Subcutaneous abdominal adipose tissue (tissue), 5 donors: ENCODE measurements around the gene ZNF267.
"Not testable (repeated sequence)": the region's sequence is repeated elsewhere in the genome, so short reads cannot be mapped to it uniquely, and the experiment has no call there.

Experiments used
- H3K27ac ChIP-seq: one replicate; pipeline ENCODE4 v1.7.0; 2013; ENCODE audit warnings: low read depth, mild to moderate bottlenecking, inconsistent platforms, low read length, moderate library complexity
- H3K27me3 ChIP-seq, 5 donors: one replicate each; pipeline ENCODE4 v1.7.0; 2013; ENCODE audit warnings: low read length in 5 of 5, inconsistent platforms in 1 of 5; ENCODE audit not compliant: control insufficient read depth in 5 of 5, insufficient read depth in 4 of 5
- H3K36me3 ChIP-seq, 5 donors: one replicate each; pipeline ENCODE4 v1.7.0; 2013; ENCODE audit warnings: low read length in 5 of 5; ENCODE audit not compliant: control insufficient read depth in 5 of 5, insufficient read depth in 5 of 5
- H3K4me1 ChIP-seq, 5 donors: one replicate each; pipeline ENCODE4 v1.7.0; 2013; ENCODE audit warnings: low read length in 5 of 5, mild to moderate bottlenecking in 3 of 5, moderate library complexity in 1 of 5; ENCODE audit not compliant: control insufficient read depth in 5 of 5, insufficient read depth in 5 of 5
- H3K4me3 ChIP-seq, 5 donors: one replicate each; pipeline ENCODE4 v1.7.0; 2013; ENCODE audit warnings: low read length in 5 of 5, low read depth in 1 of 5
- H3K9ac ChIP-seq, 5 donors: one replicate each; pipeline ENCODE4 v1.7.0; 2013; ENCODE audit warnings: low read length in 5 of 5, mild to moderate bottlenecking in 4 of 5, moderate library complexity in 3 of 5
- H3K9me3 ChIP-seq, 5 donors: one replicate each; pipeline ENCODE4 v1.7.0; 2013; ENCODE audit warnings: low read length in 5 of 5; ENCODE audit not compliant: control insufficient read depth in 5 of 5
- donor health status: healthy.
- donor health status: healthy.
- donor health status: healthy.
- donor health status: healthy.
- donor health status: healthy.

ZNF267 gene

GRCh38 chr16:31877876-31878642 lies 4.5 kb downstream of the ZNF267 start:
- no peaks in the 10 kb centered on the region for H3K9me3 ChIP-seq
- H3K36me3 ChIP-seq: peaks cover 0 to 9% (median 5%) of the 10 kb centered on the region in 5 donors
- H3K27ac ChIP-seq: peak overlapping the region; percentile 61
- no peak overlapping the region for H3K4me3 ChIP-seq
- H3K27me3 ChIP-seq: no peaks in the 10 kb centered on the region
- no peak overlapping the region for H3K9ac ChIP-seq
- H3K4me1 ChIP-seq: peaks cover 0 to 63% (median 40%) of the 10 kb centered on the region in 5 donors

GRCh38 chr16:31879937-31880321 lies 6.3 kb downstream of the ZNF267 start:
- peaks cover 0 to 50% (median 28%) of the 10 kb centered on the region in 5 donors for H3K4me1 ChIP-seq

GRCh38 chr16:31880322-31880979 lies 6.8 kb downstream of the ZNF267 start:
- peaks cover 0 to 15% (median 10%) of the 10 kb centered on the region in 5 donors for H3K36me3 ChIP-seq
- peaks cover 0 to 45% (median 23%) of the 10 kb centered on the region in 5 donors for H3K4me1 ChIP-seq
- no peaks in the 10 kb centered on the region for H3K9me3 ChIP-seq
- H3K9ac ChIP-seq: no peak overlapping the region
- peak overlapping the region in 1 of 5 donors; percentile 17 for H3K4me3 ChIP-seq
- peak overlapping the region; percentile 55 for H3K27ac ChIP-seq
- H3K27me3 ChIP-seq: no peaks in the 10 kb centered on the region

More at GRCh38 chr16:31879937-31880321, 6.3 kb downstream of the ZNF267 start:
- H3K27ac ChIP-seq: peak overlapping the region; percentile 55
- H3K4me3 ChIP-seq: peak overlapping the region in 1 of 5 donors; percentile 7
- peaks cover 0 to 11% (median 5%) of the 10 kb centered on the region in 5 donors for H3K36me3 ChIP-seq
- H3K27me3 ChIP-seq: no peaks in the 10 kb centered on the region
- no peaks in the 10 kb centered on the region for H3K9me3 ChIP-seq
- H3K9ac ChIP-seq: no peak overlapping the region

GRCh38 chr16:31886227-31886626 lies 12.6 kb downstream of the ZNF267 start:
- no peaks in the 10 kb centered on the region for H3K27me3 ChIP-seq
- H3K4me1 ChIP-seq: peaks cover 0 to 10% (median 5%) of the 10 kb centered on the region in 5 donors
- peaks cover 0 to 7% (median 0%) of the 10 kb centered on the region in 5 donors for H3K9me3 ChIP-seq
- no peak overlapping the region for H3K4me3 ChIP-seq
- H3K36me3 ChIP-seq: peaks cover 21 to 35% (median 24%) of the 10 kb centered on the region in 5 donors
- H3K9ac ChIP-seq: no peak overlapping the region
- H3K27ac ChIP-seq: no peak overlapping the region

- Histone ChIP-seq H3K4me1 (peaks cover 0 to 4% (median 0%) of the 10 kb centered on the region in 5 donors), H3K4me3 (no peak overlapping the region), H3K36me3 (peaks cover 24 to 55% (median 29%) of the 10 kb centered on the region in 5 donors), H3K9ac (no peak overlapping the region), H3K9me3 (peaks cover 0 to 7% (median 0%) of the 10 kb centered on the region in 5 donors), H3K27ac (no peak overlapping the region), H3K27me3 (no peaks in the 10 kb centered on the region)
Measured at GRCh38 chr16:31888735-31889134, 15.1 kb downstream of the ZNF267 start.

DNA sequence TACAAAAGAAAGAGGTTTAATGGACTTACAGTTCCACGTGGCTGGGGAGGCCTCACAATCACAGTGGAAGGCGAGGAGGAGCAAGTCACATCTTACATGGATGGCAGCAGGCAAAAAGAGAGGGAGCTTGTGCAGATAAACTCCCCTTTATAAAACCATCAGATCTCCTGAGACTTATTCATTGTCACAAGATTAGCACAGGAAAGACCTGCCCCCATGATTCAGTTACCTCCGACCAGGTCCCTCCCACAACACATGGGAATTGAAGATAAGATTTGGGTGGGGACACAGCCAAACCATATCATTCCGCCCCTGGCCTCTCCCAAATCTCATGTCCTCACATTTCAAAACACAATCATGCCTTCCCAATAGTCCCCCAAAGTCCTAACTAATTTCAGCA lies 18.5 kb downstream of the ZNF267 start:
- H3K9me3 ChIP-seq, H3K9ac ChIP-seq, H3K4me1 ChIP-seq, H3K27ac ChIP-seq, H3K27me3 ChIP-seq, H3K4me3 ChIP-seq: not testable (repeated sequence)
- peaks cover 35 to 67% (median 37%) of the 10 kb centered on the region in 5 donors for H3K36me3 ChIP-seq

DNA sequence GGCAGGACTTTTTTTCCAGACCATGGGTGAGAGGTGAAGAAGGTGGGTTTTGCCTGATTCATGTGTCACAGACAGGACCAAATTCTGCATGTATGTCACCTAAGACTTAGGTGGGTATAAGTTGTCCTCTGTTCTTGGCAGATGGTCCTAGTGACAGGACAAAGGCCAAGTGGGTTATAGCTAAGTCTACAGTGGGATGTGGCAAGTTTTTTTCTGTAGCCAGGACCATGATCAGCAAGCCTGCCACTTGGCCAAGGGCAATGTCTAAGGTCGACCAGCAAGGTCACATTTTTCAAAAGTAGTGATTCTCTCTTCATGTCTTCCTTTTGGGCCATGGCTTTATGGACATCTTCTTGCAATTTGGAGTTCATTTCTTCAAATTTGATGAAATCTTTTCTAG lies 20.2 kb downstream of the ZNF267 start:
- Histone ChIP-seq H3K9me3 (peaks cover 8 to 16% (median 11%) of the 10 kb centered on the region in 5 donors), H3K27ac (no peak overlapping the region), H3K36me3 (peaks cover 35 to 67% (median 45%) of the 10 kb centered on the region in 5 donors)

GRCh38 chr16:31897283-31897682 lies 23.7 kb downstream of the ZNF267 start:
- H3K9me3 ChIP-seq: peaks cover 8 to 12% (median 10%) of the 10 kb centered on the region in 5 donors
- H3K27me3 ChIP-seq: no peaks in the 10 kb centered on the region
- H3K36me3 ChIP-seq: peaks cover 31 to 47% (median 37%) of the 10 kb centered on the region in 5 donors

More for the DNA sequence above, 20.2 kb downstream of the ZNF267 start:
- Histone ChIP-seq H3K27me3 (no peaks in the 10 kb centered on the region), H3K9ac (no peak overlapping the region), H3K4me1 (peaks cover 0 to 4% (median 0%) of the 10 kb centered on the region in 5 donors), H3K4me3 (no peak overlapping the region)

GRCh38 chr16:31899505-31899904 lies 25.9 kb downstream of the ZNF267 start:
- Histone ChIP-seq H3K4me1 (no peaks in the 10 kb centered on the region), H3K27ac (no peak overlapping the region), H3K9ac (no peak overlapping the region), H3K36me3 (peaks cover 19 to 33% (median 25%) of the 10 kb centered on the region in 5 donors), H3K4me3 (no peak overlapping the region), H3K27me3 (no peaks in the 10 kb centered on the region), H3K9me3 (peaks cover 7 to 11% (median 9%) of the 10 kb centered on the region in 5 donors)

More at GRCh38 chr16:31897283-31897682, 23.7 kb downstream of the ZNF267 start:
- Histone ChIP-seq H3K9ac (no peak overlapping the region), H3K4me3 (no peak overlapping the region), H3K4me1 (no peaks in the 10 kb centered on the region), H3K27ac (no peak overlapping the region)

DNA sequence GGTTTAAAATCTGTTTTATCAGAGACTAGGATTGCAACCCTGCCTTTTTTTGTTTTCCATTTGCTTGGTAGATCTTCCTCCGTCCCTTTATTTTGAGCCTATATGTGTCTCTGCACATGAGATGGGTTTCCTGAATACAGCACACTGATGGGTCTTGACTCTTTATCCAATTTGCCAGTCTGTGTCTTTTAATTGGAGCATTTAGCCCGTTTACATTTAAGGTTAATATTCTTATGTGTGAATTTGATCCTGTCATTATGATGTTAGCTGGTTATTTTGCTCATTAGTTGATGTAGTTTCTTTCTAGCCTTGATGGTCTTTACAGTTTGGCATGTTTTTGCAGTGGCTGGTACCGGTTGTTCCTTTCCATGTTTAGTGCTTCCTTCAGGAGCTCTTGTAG lies 31.0 kb downstream of the ZNF267 start:
- not testable (repeated sequence) for H3K4me1 ChIP-seq, H3K27me3 ChIP-seq, H3K9ac ChIP-seq, H3K4me3 ChIP-seq, H3K27ac ChIP-seq
- peaks cover 2 to 17% (median 8%) of the 10 kb centered on the region in 5 donors for H3K36me3 ChIP-seq
- H3K9me3 ChIP-seq: peaks cover 16 to 37% (median 32%) of the 10 kb centered on the region in 5 donors
